Femur (tissue), 1 donor: ENCODE measurements around the gene PPP1R13L.

Source experiments
- DNase-seq: peaks from one replicate; pipeline ENCODE4 v3.0.0-alpha.2; 2017

PPP1R13L gene

GRCh38 chr19:45405435-45406225 is 761 bp upstream of the PPP1R13L start:
- DNase-seq, result peak; percentile 90

GRCh38 chr19:45403781-45404556 is 900 bp downstream of the PPP1R13L start:
- peak; percentile 36 for DNase-seq

GRCh38 chr19:45403272-45403671 is 1.6 kb downstream of the PPP1R13L start:
- DNase-seq, result no peak

GRCh38 chr19:45402298-45403061 is 2.4 kb downstream of the PPP1R13L start:
- peak; percentile 56 for DNase-seq

GRCh38 chr19:45401815-45402214 is 3.1 kb downstream of the PPP1R13L start:
- DNase-seq, result no peak

GRCh38 chr19:45400192-45400591 is 4.7 kb downstream of the PPP1R13L start:
- no peak for DNase-seq

- no peak for DNase-seq
Observed at GRCh38 chr19:45395821-45396617, 8.8 kb downstream of the PPP1R13L start.

- DNase-seq, result no peak
Observed at GRCh38 chr19:45391871-45392665, 12.8 kb downstream of the PPP1R13L start.

GRCh38 chr19:45391346-45391745 is 13.5 kb downstream of the PPP1R13L start:
- no peak for DNase-seq

GRCh38 chr19:45385392-45386221 is 19.3 kb downstream of the PPP1R13L start:
- no peak for DNase-seq

- DNase-seq, result no peak
Observed at GRCh38 chr19:45382426-45382825, 22.4 kb downstream of the PPP1R13L start.

- DNase-seq, result no peak
Observed at GRCh38 chr19:45380107-45380506, 24.8 kb downstream of the PPP1R13L start.

- DNase-seq, result peak; percentile 62
Observed at GRCh38 chr19:45376045-45376724, 28.7 kb downstream of the PPP1R13L start.

GRCh38 chr19:45370410-45371204 is 34.3 kb downstream of the PPP1R13L start, which contains the start of gene ERCC2:
ERCC2 (minus strand) TSS chr19:45370573; CDS start chr19:45370540, 33 bp downstream.
- peak; percentile 100 for DNase-seq

GRCh38 chr19:45368737-45369340 is 36.0 kb downstream of the PPP1R13L start:
- DNase-seq, result no peak

- DNase-seq, result no peak
Observed at GRCh38 chr19:45368127-45368526, 36.7 kb downstream of the PPP1R13L start.

GRCh38 chr19:45364696-45365095 is 40.2 kb downstream of the PPP1R13L start:
- no peak for DNase-seq

GRCh38 chr19:45363861-45364459 is 40.9 kb downstream of the PPP1R13L start:
- no peak for DNase-seq
